ENCODE data around the gene STN1. TPM values are rescaled to one million over a fixed set of nuclear protein-coding genes. Genes with fewer than 3 reads are reported as not detected.

STN1 gene
- total RNA-seq, 1 donor from 2014 or later, result 32.6 TPM

- DNase-seq, result no peak
Observed at GRCh38 chr10:103843045-103843444, 74.9 kb downstream of the STN1 start.

DNA sequence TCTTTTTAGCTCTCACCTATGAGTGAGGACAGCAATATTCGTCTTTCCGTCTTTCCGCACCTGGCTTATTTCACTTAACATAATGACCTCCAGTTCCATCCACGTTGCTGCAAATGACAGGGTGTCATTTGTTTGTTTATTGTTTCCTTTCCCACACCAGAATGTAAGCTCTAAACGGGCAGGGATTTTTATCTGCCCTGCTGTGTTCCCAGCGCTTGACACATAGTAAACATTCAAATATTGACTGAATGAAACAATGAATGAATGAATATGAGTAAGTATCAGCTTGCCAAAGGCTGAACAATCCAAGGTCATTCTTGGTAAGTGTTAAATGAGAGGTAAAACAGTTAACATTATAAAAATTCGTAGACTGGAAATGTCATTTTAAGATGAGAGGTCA is 75.4 kb downstream of the STN1 start:
- DNase-seq, result no peak

DNA sequence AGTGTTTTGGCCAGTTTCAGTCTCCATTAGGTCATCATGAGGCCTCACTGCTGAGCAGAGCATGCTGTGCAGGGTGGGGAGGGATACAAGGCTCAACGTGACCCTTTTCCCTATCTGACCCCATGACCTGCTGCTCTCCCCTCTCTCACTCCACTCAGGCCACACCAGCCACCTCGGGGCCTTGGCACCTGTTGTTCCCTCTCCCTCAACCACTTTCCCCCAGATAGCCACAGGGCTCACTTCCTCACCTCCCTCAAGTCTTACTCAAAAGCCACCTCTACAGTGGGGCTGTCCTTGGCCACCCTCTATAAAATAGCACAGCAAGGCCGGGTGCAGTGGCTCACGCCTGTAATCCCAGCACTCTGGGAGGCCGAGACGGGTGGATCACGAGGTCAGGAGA is 76.5 kb downstream of the STN1 start:
- DNase-seq, result no peak

- no peak for DNase-seq
Observed at GRCh38 chr10:103840740-103841070, 77.3 kb downstream of the STN1 start.

DNA sequence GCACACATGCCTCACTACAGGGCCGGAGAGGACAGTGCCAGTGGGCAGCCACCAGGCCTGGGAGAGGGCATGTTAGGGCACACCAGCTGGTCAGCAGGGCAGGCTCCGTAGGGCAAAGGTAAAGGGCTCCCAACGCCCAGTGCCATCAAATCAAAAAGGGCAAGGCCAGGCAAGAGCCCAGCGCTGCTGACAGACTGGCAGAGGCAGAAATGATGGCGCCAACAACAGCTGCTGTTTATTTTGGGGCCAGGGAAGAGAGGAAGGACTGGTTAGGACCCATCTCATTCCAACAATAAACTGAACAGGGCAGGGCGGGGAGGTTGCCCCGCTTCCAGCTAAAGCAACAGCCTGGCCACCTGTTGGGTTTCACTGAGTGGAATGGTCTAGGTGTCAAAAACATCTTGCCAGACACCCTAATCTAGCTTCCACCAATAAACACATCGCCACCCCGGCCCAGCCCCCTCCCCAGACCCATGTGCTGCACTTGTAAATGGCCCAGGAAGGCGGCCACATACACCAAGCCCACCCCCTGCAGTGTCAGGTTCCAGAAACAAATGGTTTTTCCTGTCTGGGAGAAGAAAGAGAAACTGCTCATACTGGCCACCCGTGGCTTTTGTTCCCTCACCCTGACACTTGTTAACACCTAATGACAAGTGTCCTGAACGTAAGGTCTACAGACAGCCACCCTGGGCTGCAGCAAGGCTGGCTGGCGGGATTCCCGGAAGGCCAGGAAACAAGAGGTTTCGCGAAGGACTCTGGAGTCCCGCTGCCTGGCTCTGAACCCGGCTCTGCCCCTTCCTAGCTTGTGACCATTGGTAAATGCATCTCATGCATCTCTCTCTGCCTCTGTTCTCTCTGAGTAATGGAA is 77.9 kb downstream of the STN1 start:
- peak; percentile 82 for DNase-seq

- peak; percentile 51 for DNase-seq
Observed at GRCh38 chr10:103839519-103839871, 78.5 kb downstream of the STN1 start.

DNA sequence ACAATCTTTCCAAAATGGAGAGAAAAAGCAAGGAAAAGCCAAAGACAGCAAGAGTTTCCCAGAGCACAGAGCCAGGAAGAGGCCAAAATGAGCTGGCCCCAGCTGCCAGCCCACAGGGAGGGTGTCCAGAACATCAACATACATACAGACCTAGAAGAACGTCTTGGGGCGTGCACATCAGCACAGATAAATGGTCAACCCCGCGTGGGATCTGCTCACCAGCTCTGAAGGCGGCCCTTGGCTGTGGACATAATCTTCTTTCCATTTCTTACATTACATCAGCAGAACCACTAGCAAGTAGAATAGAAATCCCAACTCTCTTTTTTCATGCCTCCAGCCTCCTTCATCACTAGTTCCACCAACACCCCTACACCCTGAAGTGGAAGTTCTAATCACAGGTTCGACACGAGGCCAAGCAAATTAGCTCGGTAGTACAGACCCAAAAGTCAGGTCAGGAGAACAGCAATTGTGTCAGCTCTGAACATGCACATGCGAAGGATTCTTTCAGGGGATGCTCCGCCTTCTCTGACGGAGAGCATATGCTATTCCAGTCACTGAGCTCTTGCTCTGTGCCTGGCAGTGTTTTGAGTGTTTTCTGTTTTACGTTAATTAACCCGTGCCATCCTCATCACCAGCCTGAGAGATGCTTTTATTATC is 79.0 kb downstream of the STN1 start:
- DNase-seq, result no peak

GRCh38 chr10:103838070-103838395 is 80.0 kb downstream of the STN1 start:
- DNase-seq, result no peak

GRCh38 chr10:103837370-103838069 is 80.5 kb downstream of the STN1 start:
- DNase-seq, result peak; percentile 48

DNA sequence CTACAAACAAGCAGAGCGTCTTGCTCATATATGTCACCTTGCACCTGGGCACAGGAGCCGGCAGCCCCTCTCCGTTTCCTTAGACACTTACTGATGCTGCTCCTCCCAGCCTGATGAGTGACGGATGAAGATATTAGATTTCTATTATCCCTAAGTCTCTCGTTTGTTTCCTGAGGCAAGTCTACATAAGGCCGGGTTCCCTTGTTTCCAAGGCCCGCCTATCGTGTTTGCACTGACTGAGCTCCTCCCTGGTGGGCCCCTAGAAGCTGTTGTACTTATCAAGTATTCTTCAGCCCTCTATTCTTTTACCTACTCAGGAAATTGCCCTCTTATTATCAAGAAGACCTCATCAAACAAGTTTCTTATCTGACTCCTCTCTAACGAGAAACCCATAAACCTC is 81.1 kb downstream of the STN1 start:
- DNase-seq, result peak; percentile 65

DNA sequence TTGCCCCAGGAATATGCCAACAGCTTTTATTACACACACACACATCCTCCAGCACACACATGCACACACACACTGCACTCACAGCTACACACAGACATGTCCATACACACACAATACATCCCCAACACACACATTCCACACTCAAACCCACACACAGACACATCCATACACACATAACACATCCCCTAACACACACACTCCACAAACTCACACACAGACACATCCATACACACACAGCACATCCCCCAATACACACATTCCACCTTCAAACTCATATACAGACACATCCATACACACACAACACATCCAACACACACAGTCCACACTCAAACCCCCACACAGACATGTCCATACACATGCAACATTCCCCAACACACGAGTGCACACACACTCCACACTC is 81.7 kb downstream of the STN1 start:
- DNase-seq, result no peak

DNA sequence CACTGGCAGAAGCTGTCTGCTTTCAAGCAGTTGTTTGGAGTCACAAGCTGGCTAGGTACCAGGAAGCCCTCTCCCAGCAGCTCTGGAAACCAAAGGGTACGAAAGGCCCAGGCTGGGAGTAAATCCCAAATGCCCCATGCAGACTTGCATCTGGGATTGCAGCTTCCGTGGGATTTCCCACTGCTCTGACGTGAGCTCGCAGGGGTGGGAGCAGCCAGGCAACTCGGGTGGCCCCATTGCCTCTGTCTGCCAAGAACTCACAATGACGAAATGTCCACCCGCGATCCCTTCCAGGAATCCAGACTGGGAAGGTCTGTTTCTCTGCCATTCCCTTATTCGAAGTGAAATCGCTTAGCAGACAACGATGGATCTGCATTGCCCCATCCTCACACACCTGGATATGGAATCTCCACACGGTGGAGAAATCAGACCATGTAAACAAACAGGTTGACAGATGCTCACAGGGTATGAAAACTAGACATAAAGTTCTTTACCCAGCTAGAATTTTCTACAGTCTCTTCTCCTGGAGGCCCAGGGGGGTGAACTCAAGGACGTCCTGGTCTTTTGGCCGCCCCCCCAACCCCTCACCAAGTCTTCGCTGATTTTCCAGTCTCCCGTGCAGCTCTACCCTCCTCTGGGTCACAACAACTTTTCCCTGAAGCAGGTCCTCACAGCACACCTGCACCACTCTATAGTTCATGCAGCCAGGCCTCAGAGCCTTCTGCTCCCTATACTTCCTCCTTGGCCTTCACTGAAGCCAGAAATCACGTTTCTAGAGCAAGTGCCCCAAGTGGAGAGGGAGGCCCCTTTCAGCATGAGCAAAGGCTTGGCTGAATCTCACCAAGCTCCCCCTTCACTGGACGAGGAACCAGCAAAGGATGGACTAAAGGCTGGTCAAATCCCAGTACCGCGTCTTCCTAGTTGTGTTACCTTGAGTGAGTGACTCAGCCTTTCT is 82.6 kb downstream of the STN1 start:
- DNase-seq, result peak; percentile 81

GRCh38 chr10:103834436-103835095 is 83.4 kb downstream of the STN1 start:
- no peak for DNase-seq

- DNase-seq, result no peak
Observed at GRCh38 chr10:103833731-103834365, 84.1 kb downstream of the STN1 start.

GRCh38 chr10:103832806-103833205 is 85.2 kb downstream of the STN1 start:
- DNase-seq, result no peak

Other genes starting within 250 kb of the STN1 start
- gene SH3PXD2A, start 62.6 kb downstream of the STN1 start, total RNA-seq, result 67.3 TPM
- 93.1 TPM for gene SLK, start 49.0 kb upstream of the STN1 start, total RNA-seq
- gene COL17A1, start 167.7 kb upstream of the STN1 start, total RNA-seq, result 130 TPM
- 9.0 TPM for gene SFR1, start 204.0 kb upstream of the STN1 start, total RNA-seq